HG02571 (cell line): Measurements from ENCODE around the gene DOCK7.
"Not testable (repeated sequence)": the region's sequence is repeated elsewhere in the genome, so short reads cannot be mapped to it uniquely, and the experiment has no call there.

Experiments
- ATAC-seq: cut with Tn5 transposase; IDR thresholded peaks from one replicate; pipeline ENCODE4 v1.9.1; 2021; ENCODE audit warnings: mild to moderate bottlenecking, moderate library complexity; ENCODE audit not compliant: unreplicated experiment

Gene DOCK7

DNA sequence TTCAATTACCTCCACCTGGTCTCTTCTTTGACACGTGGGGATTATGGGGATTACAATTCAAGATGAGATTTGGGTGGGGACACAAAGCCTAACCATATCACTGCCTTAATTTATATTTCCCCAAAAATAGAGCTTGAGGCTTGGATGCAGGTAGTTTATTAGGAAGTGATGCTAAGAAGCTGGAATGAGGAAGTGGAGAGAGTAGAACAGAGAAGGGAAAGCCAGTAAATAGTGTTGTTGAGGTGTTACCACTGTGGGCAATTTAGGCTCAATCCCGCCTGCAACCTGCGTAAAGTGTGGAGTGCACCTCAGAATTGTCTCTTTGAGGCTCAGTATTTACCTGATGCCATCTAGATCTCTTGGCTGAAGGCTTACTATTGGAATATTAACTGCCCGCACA, 4.9 kb upstream of the DOCK7 start:
- no peak for ATAC-seq

DNA sequence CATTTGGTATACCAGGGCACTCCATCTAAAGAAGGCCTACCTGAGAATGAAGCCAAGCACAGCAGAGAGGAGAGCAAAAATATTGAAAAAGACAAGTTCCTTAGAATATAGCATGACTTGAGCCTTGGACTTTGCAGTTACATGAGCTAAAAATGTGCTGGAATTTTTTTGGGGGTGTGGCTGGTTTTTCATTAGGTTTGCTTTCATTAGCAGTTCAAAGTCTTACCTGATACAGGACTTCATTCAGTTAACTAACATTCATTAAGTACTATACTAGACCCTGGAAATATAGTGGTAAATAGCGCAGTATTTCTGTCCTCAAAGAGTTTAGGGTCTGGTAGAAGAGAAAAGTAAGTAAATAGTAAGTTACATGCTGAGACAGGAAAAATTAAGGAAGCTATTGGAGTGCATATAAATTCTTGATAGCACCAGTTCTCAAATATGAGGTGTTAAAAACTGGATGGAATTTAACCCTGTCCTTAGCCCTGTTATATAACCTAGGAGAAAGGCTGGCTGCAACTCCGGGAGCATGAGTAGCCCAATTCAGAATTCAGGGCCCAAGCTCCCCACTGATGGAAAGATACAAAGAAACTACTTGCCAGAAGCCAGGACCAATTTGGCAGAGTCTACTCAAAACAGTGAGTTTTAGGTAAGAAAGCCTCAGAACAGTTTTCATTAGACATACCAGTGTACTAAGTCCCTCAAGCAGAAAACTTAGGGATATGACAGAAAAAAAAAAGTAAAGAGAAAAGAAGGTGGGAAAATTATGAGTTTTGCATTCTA, 3.1 kb upstream of the DOCK7 start:
- ATAC-seq: no peak

DNA sequence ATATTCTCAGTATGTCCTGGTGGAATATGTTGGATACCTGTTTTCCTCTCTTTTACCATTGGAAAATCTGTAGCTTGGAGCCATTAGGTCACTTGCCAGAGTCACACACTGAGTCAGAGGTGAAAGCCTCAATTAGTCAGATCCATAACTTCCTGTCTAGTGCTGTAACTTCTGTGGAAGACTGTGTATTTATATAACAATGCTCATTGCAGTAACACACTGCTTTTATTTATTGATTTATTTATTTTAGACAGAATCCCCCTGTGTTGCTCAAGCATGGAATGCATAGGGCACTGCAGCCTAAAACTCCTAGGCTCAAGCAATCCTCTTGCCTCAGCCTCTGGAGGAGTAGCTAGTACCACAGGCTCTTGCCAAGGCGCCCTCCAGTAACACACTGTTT, 1.3 kb upstream of the DOCK7 start:
- ATAC-seq: no peak

DNA sequence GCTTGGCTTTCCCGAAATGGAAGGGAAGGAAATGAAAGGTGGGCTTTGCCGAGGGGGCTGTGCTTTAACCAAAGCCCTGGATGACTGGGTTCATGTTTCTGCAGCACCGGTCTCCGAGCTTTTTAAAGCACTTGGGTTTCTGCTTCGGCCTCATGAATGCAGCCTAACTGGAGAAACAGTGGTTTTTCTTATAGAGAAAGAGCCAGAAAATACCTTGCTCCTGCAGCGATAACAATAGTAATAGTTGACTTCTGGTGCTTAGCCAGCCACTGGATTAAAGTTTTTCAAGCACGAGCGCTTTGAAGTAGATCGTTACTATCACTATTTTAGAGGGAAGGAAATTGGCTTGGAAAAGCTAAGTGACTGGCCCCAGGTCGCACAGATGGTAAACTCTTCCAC, 500 bp upstream of the DOCK7 start:
- peak; percentile 14 for ATAC-seq

DNA sequence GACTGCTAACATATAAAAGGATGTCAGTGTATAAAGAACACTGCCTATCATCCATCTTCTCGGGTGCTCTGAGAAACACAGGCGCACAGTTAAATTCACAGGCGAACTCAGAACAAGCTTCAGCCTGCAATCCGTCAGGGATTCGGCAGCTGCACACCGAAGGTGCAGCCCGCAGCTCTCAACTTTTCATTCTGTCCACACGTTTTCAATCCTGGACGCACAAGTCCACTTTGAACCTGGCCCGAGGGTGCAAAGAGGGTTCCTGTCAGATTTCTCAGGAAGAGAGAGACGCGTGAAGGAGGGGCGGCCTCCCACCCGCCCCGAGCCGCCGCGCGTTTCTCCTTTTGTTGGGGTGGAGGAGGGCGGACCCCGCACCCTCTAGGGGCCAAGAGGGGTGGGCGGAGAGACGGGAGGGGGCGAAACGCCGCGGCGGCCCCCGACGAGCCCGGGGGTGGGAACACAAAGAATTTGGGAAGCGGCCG, 724 bp downstream of the DOCK7 start:
- peak; percentile 30 for ATAC-seq

DNA sequence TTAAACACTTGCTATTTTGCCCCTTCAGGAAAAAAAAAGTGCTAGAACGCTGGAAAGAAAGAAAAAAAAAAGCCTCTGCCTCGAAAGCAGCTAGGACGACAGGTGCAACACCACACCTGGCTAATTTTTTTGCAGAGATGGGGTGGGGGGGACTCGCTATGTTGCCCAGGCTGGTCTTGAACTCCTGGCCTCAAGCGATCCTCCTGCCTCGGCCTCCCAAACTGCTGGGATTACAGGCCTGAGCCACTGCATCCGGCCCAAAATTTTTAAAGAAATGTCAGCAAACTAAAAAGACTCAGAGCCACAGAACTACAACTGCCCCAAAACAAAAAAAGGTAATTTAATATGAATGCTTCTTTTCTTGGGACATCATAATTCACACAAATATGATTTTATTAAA, 1.4 kb downstream of the DOCK7 start:
- ATAC-seq: no peak

DNA sequence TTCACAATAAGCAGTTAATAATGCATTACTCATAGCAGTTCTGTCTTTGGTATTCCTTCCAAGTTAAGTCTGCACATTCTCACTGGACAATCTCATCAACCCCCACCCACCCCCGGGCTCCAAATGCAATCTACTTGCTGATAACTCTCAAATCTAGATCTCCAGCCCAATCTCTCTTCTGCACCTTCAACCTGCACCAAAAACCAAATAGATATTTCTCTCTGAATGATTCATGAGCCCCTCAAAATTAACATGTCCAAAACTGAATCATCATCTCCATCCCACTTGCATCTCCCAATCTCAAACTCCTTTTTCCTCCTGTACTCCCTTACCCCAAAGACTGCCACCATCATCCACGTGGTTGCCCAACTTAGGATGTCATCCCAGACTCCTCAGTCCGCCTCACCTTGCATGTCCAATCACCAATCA, 2.7 kb downstream of the DOCK7 start:
- ATAC-seq: no peak

DNA sequence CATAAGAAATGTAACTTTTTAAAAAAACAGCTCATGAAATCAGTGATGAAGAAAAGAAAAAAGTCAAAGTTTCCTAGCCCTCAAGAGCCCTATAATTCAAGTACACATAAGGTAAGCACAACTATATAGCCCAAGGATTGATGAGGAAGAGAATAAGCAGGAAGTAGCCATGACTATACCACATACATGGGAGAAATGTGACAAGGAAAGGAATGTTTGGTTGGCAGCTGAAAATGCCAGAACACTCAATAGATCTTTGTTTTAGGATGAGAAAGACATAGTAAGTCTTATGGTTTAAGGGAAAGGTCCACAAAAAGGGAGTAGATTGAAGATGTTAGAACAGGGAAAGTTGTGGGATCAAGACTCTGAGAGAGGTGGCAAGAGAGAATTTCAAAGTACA, 5.7 kb downstream of the DOCK7 start:
- ATAC-seq: no peak

DNA sequence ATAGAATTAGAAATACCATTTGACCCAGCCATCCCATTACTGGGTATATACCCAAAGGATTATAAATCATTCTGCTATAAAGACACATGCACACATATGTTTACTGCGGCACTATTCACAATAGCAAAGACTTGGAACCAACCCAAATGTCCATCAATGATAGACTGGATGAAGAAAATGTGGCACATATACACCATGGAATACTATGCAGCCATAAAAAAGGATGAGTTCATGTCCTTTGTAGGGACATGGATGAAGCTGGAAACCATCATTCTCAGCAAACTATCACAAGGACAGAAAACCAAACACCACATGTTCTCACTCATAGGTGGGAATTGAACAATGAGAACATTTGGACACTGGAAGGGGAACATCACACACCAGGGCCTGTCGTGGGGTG, 7.2 kb downstream of the DOCK7 start:
- ATAC-seq: not testable (repeated sequence)

DNA sequence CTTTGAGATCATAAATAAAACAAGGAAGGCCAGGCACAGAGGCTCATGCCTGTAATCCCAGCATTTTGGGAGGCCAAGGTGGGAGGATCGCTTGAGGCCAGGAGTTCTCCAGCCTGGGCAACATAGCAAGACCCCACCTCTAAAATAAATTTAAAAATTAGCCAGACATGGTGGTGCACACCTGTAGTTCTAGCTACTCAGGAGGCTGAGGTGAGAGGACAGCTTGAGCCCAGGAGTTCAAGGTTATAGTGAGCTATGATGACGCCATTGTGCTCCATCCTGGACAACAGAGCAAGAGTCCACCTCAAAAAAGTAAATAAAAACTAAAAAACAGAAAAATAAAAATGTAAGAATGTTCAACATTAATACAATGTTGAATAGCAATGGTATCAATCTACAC, 10.4 kb downstream of the DOCK7 start:
- not testable (repeated sequence) for ATAC-seq

DNA sequence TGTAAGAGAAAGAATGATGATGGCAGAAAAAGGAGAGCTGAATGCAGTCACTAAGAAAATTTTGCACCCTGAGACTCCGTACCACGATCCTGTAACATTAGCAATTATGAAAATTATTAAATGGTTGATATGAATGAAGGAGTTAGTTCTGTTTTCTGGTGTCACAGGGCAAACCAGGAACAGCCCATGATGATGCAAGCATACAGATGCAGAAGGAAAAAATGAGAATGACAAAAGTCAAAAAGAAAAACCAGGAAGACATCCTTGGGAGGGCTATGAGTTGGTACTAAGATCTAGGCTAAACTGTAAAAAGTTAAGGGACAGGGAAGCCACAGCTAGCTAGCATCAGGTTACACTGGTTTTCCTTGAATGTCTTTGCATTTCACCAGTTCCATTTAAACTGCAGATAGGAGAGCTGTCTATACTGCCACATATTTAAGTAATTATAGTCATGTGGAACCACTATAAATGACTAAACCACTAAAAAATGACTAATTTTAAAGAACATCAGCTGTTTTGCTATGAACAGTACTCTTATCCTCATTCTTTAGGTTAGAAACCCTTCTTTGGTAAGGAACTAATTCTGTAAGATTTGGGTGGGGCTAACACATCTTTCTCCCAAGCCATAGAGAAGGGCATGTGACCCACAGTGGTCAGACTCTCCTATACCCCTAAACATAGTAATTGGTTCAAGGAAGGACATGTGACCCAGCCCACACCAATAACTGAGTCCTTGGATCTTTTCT, 11.4 kb downstream of the DOCK7 start:
- no peak for ATAC-seq

DNA sequence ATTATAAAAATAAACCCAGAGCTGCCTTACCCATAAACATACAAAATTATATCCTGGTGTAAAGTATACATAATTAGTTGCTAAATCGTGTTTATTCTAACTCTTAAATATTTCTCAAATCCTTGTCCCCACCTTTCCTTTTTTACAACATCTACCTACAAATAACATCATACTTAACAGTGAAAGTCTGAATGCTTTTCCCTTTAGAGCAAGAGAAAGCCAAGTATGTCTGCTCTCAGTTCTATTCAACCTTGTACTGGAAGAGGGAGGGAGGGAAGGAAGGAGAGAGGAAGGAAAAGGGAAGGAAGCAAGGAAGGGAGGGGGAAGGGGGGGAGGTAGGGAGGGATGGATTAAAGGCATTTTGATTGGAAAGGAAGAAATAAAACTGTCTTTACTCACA, 14.6 kb downstream of the DOCK7 start:
- ATAC-seq: no peak

DNA sequence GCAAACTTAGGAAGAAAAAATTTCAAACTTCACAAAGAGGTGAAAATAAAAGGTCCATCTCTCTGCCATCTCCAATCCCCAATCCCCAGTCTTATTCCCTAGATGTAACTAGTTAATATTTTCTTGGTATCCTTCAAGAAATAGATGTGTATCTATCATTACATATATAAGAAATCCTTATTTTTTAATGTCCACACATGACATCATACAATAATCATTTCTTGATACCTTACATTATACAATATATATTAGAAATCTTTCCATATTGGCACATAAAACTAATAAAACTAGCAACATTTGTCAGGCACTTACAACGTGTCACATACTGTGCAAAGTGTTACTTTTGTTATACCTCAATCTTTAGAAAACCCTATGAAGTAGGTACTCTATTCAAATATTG, 16.2 kb downstream of the DOCK7 start:
- ATAC-seq: no peak

DNA sequence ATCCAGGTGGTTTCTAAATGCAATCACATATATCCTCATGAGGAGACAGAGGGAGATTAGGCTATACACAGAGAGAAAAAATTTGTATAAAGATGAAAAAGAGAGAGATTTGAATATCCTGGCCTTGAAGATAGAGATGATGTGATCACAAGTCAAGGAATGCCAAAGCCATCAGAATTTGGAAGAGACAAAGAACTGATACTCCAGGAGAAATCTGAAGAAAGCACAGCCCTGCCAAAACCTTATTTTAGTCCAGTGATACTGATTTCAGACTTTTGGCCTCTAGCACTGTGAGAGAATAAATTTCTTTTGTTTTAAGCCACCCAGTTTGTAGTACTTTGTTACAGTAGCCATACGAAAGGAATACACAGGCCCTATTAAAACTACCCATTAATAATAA, 33.4 kb downstream of the DOCK7 start:
- no peak for ATAC-seq

DNA sequence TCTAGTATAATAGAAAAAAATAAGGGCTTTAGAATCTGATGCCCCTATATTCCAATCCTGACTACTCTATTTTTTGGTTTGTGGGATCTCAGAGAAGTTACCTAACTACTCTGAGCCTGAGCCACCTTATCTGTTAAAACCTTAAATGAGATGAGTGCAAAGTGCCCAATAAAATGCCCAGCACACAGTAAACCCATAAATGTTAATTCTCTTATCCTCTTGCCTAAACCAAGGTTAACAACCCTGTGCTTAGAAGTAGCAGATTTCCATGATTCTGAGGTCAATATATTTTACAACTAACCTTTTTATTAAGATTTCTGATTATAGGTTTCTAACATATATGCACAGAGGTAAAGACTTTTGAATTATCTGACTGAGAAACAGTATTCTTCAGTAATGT, 35.8 kb downstream of the DOCK7 start:
- no peak for ATAC-seq

DNA sequence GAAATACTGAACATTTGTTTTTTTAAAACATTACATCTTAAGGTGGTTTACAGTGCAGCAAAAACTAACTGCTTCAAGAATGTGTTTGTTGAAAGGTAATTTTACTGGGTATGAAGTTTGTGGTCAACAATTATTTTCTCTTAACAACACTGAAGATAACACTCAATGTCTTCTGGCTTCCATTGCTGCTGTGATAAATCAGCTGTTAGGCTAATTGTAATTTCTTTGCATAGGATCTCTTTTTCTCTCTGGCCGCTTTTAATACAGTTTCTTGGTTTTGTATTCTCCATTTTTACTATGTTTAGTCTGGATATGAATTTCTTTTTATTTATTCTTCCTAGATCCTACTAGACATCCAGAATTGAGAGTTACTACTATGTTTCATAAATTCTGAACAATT, 44.9 kb downstream of the DOCK7 start:
- ATAC-seq: no peak

DNA sequence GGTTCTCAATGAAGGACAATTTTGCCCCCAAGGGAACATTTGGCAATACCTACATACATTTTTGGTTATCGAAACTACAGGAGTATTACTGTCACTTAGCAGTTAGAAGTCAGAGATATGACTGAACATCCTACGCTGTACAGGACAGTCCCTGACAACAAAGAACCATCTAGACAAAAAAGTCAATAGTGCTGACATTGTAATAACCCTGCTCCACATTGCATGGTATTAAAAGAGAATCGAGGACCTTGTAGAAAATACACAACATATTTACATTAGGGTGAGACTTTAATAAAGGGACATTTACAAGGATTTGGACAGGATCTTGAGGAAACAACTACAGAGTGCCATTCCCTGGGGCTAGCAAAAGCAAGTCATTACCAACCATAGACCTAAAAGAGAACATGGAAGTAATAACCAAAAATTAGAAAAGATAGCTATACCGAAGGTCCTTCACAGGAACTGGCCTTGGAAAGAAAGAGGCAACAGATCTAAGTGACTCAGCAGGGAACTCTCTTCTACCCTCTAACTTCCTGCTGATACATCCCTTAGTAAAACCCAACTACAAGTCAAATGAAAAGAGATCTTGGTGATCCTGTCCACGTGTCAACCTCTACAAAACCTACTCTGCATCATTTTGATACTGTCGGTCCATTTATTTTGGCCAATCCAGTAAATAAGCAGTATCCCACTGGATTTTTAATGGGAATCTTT, 50.6 kb downstream of the DOCK7 start:
- ATAC-seq: no peak

DNA sequence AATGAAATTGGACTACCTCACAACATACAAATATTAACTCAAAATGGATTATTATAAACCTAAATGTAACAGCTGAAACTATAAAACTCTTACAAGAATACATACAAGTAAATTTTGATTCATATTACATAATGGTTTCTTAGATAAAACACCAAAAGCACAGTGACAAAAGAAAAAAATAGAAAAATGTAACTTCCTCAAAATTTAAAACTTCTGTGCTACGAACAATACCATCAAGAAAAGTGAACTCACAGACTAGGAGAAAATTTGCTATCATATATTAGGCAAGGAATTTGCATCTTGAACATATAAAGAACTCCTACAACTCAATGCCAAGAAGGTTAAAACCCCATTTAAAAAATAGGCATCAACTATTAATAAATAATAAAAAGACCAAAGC, 59.7 kb downstream of the DOCK7 start:
- ATAC-seq: no peak

DNA sequence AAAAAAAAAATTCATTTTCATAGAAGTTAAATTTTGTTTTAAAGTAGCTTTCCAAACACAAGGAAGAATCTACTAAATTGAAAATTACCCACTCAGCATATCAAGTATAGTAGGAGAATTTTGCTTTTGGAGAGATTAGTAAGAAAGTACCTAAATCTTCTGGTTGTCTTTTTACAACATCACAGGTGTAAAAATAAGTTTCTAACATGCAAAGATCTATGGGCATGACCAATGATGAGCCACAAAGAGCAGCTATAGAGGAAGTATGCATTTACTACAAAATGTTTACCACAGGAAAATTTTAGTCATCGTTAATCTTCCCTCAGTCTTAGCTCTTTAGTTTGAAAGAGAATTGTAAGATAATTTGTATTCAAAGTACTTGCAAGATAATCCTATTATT, 62.8 kb downstream of the DOCK7 start:
- ATAC-seq: no peak

DNA sequence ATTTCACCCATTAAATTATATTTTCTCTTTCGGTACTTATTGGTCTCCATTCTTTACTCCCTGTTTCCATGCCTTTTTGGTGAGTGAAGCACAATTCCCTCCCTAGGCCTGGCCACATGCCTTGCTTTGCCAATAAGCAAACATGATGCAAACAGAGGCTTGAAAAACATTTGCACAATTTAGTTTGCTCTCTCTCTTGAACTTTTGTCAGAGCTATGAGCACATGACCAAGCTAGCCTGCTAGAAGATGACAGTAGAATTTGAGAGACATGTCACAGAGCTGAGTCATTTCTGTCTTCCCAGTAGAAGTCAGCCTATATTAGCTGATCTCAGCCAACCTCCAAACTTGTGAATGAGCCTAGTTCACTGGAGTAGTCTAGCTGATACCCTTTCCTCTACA, 66.3 kb downstream of the DOCK7 start:
- peak; percentile 97 for ATAC-seq

DNA sequence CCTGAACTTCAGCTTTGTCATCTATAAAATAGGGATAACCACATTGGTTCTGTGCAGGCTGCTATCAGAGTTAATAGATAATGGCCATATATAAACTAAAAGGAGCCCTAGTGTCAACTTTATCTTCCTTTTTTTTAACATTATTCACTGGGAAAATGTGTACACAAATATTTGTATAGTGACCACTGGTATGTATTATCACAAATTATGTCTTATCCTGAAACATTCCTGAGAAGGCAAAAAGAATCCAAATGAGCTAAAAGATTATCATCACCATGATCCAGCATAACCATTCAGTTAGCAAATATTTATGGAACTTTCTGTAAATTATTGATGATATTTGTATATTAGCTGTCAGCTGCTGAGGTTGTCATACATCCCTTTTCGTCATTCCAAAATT, 74.3 kb downstream of the DOCK7 start:
- ATAC-seq: no peak

DNA sequence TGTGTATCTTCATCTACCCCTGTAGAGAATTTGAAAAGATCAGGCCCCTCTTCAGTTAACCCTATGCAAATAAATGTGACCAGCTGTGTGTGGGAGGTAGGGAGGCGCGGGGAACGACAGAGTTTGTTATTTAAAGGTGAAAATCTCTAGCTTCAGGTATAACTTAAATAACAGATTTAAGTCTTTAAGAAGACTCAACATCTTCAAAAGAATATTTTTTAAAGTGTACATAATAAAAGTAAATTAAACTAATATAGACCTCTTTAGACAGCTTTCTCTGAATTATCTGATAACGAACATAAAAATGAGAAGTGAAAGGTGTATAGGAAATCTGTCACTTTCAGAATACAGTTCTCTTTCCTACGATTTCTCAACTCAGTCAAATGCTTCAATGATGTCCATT, 74.9 kb downstream of the DOCK7 start:
- peak; percentile 94 for ATAC-seq
